Esophagus squamous epithelium (tissue), 4 donors: Measurements from ENCODE around the gene SEMG1.

Experiments used
- CTCF ChIP-seq, 6 experiments: fragments of 450-650 bp in 4 of 6; fragments of 200-600 bp in 2 of 6; sonication (generic) in 2 of 6; IDR thresholded peaks; one replicate each; pipeline ENCODE4 v1.5.1; 2016 to 2019; ENCODE audit warnings: antibody characterized with exemption in 6 of 6, mild to moderate bottlenecking in 4 of 6, moderate library complexity in 4 of 6
- POLR2A ChIP-seq, 4 donors: fragments of 450-650 bp; IDR thresholded peaks; one replicate each; pipeline ENCODE4 v1.6.1; 2017; ENCODE audit warnings: antibody characterized with exemption in 4 of 4, mild to moderate bottlenecking in 4 of 4, moderate library complexity in 3 of 4

- TF ChIP-seq CTCF (IDR thresholded peaks at IDR 0.05) (no peak), POLR2A (IDR thresholded peaks at IDR 0.05) (no peak)
Measured at GRCh38 chr20:45179166-45179565, 27.7 kb upstream of the SEMG1 start.
